Measurements from ENCODE around the gene MAD1L1. TPM values are rescaled to one million over a fixed set of nuclear protein-coding genes. Genes with fewer than 3 reads are reported as not detected.

MAD1L1 gene
- total RNA-seq, 1 experiment from 2014 or later = 50.8 TPM

DNA sequence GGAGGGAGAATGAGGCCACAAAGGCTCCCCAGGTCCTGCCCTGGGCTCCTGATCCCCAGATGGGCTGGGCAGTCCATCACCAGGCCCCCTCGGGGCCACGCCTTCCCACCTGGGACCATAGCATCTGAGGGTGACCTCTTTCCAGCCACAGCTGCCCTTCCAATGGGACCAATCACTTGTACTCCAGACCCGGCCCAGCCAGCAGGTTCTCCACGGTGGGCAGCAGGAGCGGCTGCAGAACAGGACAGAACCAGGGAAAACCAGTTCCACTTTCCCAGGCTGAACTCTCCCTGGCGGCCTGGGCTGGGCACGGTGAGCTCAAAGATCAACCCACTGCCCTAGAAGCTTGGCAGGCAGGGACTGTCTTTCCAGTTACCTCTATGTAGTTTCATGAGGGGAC is 257.6 kb downstream of the MAD1L1 start:
- no peak for DNase-seq
- H4K20me1 ChIP-seq (ENCODE audit: insufficient read depth) = no peaks in the 10 kb centered on the region; the same call in 1 of the 2 replicates
- no peaks in the 10 kb centered on the region for H3K79me2 ChIP-seq (ENCODE audit: low read depth)
- H3K27ac ChIP-seq = no peak overlapping the region
- H3F3A ChIP-seq (ENCODE audit: insufficient read depth, low read depth) = no peaks in the 10 kb centered on the region
- BruUV-seq (replicated peaks) = no TSS peak
- no peak overlapping the region for H2AFZ ChIP-seq
- ChIA-PET POLR2A (ENCODE audit: unreplicated experiment) (no interaction called here), CTCF (no interaction called here)
- no peaks in the 10 kb centered on the region for H3K36me3 ChIP-seq (ENCODE audit: low read depth)
- H3K9me2 ChIP-seq (ENCODE audit: insufficient read depth) = no peaks in the 10 kb centered on the region
- no peak overlapping the region for H3K4me3 ChIP-seq
- no peaks in the 10 kb centered on the region for H3K9me3 ChIP-seq (ENCODE audit: insufficient read depth, low read depth)
- H3K27me3 ChIP-seq (ENCODE audit: insufficient read depth, low read depth) = no peaks in the 10 kb centered on the region
- no peak overlapping the region for H3K4me2 ChIP-seq
- intact Hi-C loops (cut with micrococcal nuclease; ENCODE audit: unreplicated experiment) = no loop called here
- TF ChIP-seq EZH2 (IDR thresholded peaks at IDR 0.05; ENCODE audit: low read depth) (no peak), CTCF (conservative IDR thresholded peaks at IDR 0.05) (no peak)
- H3K4me1 ChIP-seq (replicated peaks; ENCODE audit: insufficient read depth) = no peaks in the 10 kb centered on the region

DNA sequence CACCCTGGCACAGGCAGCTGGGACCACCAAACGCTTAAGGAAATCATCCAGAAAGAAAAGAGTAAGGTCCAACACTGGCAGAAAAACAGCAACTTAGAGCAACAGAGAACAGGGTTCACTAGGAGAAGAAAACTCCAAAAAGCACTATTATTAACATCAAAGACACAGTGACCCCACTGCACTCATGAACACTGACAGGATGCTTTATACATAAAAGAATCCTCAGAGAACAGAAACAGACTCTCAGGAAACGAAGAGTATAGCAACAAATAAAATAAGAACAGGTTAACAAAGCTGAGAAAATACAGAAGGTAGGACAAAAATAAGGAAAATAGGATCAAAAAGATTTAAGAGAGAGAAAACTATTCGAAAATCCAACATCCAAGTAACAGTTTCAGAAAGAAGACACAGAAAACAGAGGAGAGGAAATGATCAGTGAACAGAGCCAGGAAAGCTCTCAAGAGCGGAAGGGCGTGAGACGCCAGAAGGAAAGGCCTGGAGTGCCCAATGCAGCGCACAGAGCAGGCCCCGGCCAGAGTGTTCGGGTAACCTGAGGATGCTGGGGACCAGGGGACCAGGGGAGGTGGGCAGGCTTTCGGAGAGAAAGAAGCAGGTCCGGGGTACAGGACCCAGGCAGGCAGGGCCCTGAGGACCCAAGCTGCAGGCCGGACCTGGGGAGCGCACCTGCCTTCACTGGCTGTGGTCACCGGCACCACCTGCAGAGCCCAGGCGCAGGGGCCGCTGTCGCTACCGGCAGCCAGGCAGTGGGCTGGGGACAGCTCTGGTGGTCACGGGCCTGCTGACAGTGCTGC is 258.2 kb downstream of the MAD1L1 start:
- TF ChIP-seq EZH2 (IDR thresholded peaks at IDR 0.05; ENCODE audit: low read depth) (no peak), CTCF (conservative IDR thresholded peaks at IDR 0.05) (no peak)
- Histone ChIP-seq H2AFZ (no peak overlapping the region), H3F3A (ENCODE audit: insufficient read depth, low read depth) (peaks cover 5% of the 10 kb centered on the region; the same call in 1 of the 2 replicates), H3K4me3 (no peak overlapping the region), H3K79me2 (ENCODE audit: low read depth) (no peaks in the 10 kb centered on the region), H3K9me3 (ENCODE audit: insufficient read depth, low read depth) (no peaks in the 10 kb centered on the region), H3K4me1 (replicated peaks; ENCODE audit: insufficient read depth) (no peaks in the 10 kb centered on the region), H3K9me2 (ENCODE audit: insufficient read depth) (no peaks in the 10 kb centered on the region), H3K27ac (no peak overlapping the region), H3K36me3 (ENCODE audit: low read depth) (no peaks in the 10 kb centered on the region), H4K20me1 (ENCODE audit: insufficient read depth) (no peaks in the 10 kb centered on the region; the same call in 1 of the 2 replicates), H3K27me3 (ENCODE audit: insufficient read depth, low read depth) (no peaks in the 10 kb centered on the region), H3K4me2 (no peak overlapping the region)
- DNase-seq = no peak
- ChIA-PET CTCF (no interaction called here), POLR2A (ENCODE audit: unreplicated experiment) (no interaction called here)
- no TSS peak for BruUV-seq (replicated peaks)
- intact Hi-C loops (cut with micrococcal nuclease; ENCODE audit: unreplicated experiment) = no loop called here

- ChIA-PET POLR2A (ENCODE audit: unreplicated experiment) (no interaction called here), CTCF (no interaction called here)
- no peaks in the 10 kb centered on the region for H3K9me3 ChIP-seq (ENCODE audit: insufficient read depth, low read depth)
- intact Hi-C loops (cut with micrococcal nuclease; ENCODE audit: unreplicated experiment) = no loop called here
- H3K4me3 ChIP-seq = no peak overlapping the region
- no peak for DNase-seq
- no peak overlapping the region for H3K27ac ChIP-seq
- H4K20me1 ChIP-seq (ENCODE audit: insufficient read depth) = no peaks in the 10 kb centered on the region; the same call in 1 of the 2 replicates
- no peak overlapping the region for H3K4me2 ChIP-seq
- TF ChIP-seq CTCF (conservative IDR thresholded peaks at IDR 0.05) = no peak
- no peak for TF ChIP-seq EZH2 (IDR thresholded peaks at IDR 0.05; ENCODE audit: low read depth)
- H3K36me3 ChIP-seq (ENCODE audit: low read depth) = no peaks in the 10 kb centered on the region
- no peak overlapping the region for H2AFZ ChIP-seq
- no peaks in the 10 kb centered on the region for H3K9me2 ChIP-seq (ENCODE audit: insufficient read depth)
- no peaks in the 10 kb centered on the region for H3K79me2 ChIP-seq (ENCODE audit: low read depth)
- H3K4me1 ChIP-seq (replicated peaks; ENCODE audit: insufficient read depth) = no peaks in the 10 kb centered on the region
- BruUV-seq (replicated peaks) = no TSS peak
- peaks cover 7% of the 10 kb centered on the region; the same call in 1 of the 2 replicates for H3F3A ChIP-seq (ENCODE audit: insufficient read depth, low read depth)
- no peaks in the 10 kb centered on the region for H3K27me3 ChIP-seq (ENCODE audit: insufficient read depth, low read depth)
Observed at GRCh38 chr7:1973321-1974251, 259.2 kb downstream of the MAD1L1 start.

Measured in PC-9 (cell line).